HPDE6-E6E7 (cell line): ENCODE results near the gene NHLRC4.
"Not testable (repeated sequence)": the region's sequence is repeated elsewhere in the genome, so short reads cannot be mapped to it uniquely, and the experiment has no call there.

ENCODE experiments used
- DNase-seq: peaks from one replicate; pipeline ENCODE4 v3.0.0; 2011; ENCODE audit warnings: missing footprints; ENCODE audit errors: extremely low spot score

NHLRC4 gene

GRCh38 chr16:597655-598054, 30.9 kb downstream of the NHLRC4 start:
- DNase-seq, result not testable (repeated sequence)

DNA sequence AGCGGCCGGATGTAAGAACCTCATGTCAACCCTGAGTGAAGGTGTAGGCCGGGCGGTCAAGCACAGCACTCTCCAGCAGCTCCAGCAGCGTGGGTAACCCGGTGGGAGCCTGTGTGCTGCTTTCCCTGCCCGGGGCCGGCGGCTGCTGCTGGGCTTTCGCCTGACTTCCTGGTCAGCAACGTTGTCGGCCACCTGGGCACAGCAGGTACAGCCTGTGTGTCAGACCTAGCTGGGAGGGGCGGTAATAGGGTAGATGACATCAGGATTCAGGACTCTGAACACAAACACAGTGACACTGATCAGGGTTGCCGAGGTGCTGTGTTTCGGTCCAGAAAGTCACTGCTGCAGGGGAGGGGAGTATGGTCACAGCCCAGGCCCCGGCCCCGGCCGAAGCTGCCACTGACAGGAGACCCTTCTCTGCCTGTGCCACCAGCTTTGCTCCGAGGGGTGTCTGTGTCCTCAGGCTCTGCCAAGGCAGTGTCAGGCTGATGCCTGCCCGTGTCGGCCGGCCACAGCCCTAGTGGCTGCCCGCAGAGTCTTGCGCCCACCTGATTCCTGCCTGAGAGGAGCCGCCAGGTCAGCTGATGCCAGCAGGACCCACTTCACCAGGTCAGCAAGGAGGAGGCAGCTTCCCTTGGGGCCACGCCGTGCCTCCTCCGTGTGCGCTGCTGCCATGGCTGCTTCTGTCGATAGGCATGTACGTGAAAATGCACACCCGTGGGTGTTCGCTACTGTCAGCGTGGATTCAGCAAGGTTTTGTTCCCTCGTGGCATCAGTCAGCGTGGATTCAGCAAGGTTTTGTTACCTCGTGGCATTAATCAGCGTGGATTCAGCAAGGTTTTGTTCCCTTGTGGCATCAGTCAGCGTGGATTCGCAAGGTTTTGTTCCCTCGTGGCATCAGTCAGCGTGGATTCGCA, 32.3 kb downstream of the NHLRC4 start:
- no peak for DNase-seq

GRCh38 chr16:600781-601180, 34.0 kb downstream of the NHLRC4 start:
- DNase-seq, result no peak

- no peak for DNase-seq
Observed at GRCh38 chr16:603933-604332, 37.1 kb downstream of the NHLRC4 start.

GRCh38 chr16:606656-607307, 40.0 kb downstream of the NHLRC4 start:
- no peak for DNase-seq

GRCh38 chr16:608019-608418, 41.2 kb downstream of the NHLRC4 start:
- DNase-seq, result no peak

DNA sequence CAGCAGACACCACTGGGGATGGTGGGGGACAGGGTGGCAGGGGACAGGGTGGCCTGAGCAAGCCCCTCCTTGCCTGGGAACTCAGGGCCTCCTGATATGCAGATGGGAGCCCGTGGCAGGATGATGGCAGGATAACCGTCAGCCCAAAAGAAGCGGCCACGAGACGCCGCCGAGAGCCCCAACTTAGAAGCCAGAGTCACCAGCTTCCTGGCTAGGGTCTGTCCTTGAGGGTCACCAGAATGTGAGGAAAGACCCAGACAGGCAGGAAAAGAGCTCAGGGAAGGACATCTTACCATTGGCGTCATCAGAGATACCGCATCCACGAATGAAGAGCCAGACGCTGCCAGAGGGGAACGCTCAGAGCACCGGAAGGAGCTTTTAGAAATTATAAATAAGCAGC, 42.5 kb downstream of the NHLRC4 start:
- no peak for DNase-seq

GRCh38 chr16:609984-610383, 43.2 kb downstream of the NHLRC4 start:
- DNase-seq, result no peak

- no peak for DNase-seq
Observed at GRCh38 chr16:610513-611381, 43.9 kb downstream of the NHLRC4 start.

DNA sequence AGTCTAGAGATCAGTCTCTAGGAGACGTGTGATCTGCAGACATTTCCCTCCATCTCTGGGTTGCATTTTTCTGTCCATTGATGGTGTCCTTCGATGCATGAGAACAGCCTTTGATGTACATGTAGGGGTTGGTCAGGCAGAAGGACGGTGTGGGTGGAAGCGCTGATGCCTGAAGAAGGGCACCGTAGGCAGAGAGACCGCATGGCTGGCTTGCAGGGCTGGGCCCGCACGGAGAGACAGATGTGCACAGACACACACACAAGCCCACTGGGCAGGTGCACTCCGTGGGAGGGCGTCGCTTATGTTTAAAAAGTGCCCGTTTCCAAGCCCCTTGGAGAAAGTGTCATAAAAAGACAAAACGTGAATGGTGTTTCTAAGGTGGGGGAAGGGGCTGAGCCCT, 48.3 kb downstream of the NHLRC4 start:
- no peak for DNase-seq

GRCh38 chr16:616733-617586, 50.2 kb downstream of the NHLRC4 start:
- no peak for DNase-seq

GRCh38 chr16:617855-618254, 51.0 kb downstream of the NHLRC4 start:
- no peak for DNase-seq
